ENCODE data around the gene EYA2. TPM values are rescaled to one million over a fixed set of nuclear protein-coding genes. Genes with fewer than 3 reads are reported as not detected.

Gene EYA2
- total RNA-seq, 4 donors from 2014 or later, result 0.60 to 4.0 (median 0.99) TPM

- Histone ChIP-seq H3K27ac (no peak overlapping the region), H3K4me1 (no peaks in the 10 kb centered on the region), H3K27me3 (no peaks in the 10 kb centered on the region), H3K9me3 (peaks cover 0 to 3% (median 0%) of the 10 kb centered on the region in 3 donors), H3K36me3 (no peaks in the 10 kb centered on the region), H3K4me3 (no peak overlapping the region)
- in situ Hi-C loops (cut with MboI; ENCODE audit: low sequenced_read_pairs in 4 of 4) (no loop called here), intact Hi-C loops (cut with DNase I; ENCODE audit: low total_unique reads) (no loop called here)
- no peak for ATAC-seq
- TF ChIP-seq POLR2A (IDR thresholded peaks at IDR 0.05), result no peak
- no peak for DNase-seq
Measured at GRCh38 chr20:47054506-47054905, 159.9 kb downstream of the EYA2 start.

- H3K9me3 ChIP-seq, result peaks cover 0 to 3% (median 0%) of the 10 kb centered on the region in 3 donors
- TF ChIP-seq CTCF (IDR thresholded peaks at IDR 0.05 in 4 of 5, conservative IDR thresholded peaks at IDR 0.05 in 1 of 5) (no peak), POLR2A (IDR thresholded peaks at IDR 0.05) (no peak)
- H3K4me3 ChIP-seq, result no peak overlapping the region
- intact Hi-C loops (cut with DNase I; ENCODE audit: low total_unique reads) (no loop called here), in situ Hi-C loops (cut with MboI; ENCODE audit: low sequenced_read_pairs in 4 of 4) (no loop called here)
- no peaks in the 10 kb centered on the region for H3K4me1 ChIP-seq
- no peaks in the 10 kb centered on the region for H3K27me3 ChIP-seq
- no peak overlapping the region for H3K27ac ChIP-seq
- ATAC-seq, result no peak
- H3K36me3 ChIP-seq, result no peaks in the 10 kb centered on the region
- DNase-seq, result no peak
Measured at GRCh38 chr20:47054945-47055344, 160.3 kb downstream of the EYA2 start.

- Histone ChIP-seq H3K4me3 (no peak overlapping the region), H3K27me3 (no peaks in the 10 kb centered on the region), H3K4me1 (no peaks in the 10 kb centered on the region), H3K36me3 (no peaks in the 10 kb centered on the region), H3K27ac (no peak overlapping the region), H3K9me3 (peaks cover 0 to 3% (median 0%) of the 10 kb centered on the region in 3 donors)
- intact Hi-C loops (cut with DNase I; ENCODE audit: low total_unique reads), result no loop called here
- DNase-seq, result no peak
- in situ Hi-C loops (cut with MboI; ENCODE audit: low sequenced_read_pairs in 4 of 4), result no loop called here
- ATAC-seq, result no peak
- TF ChIP-seq CTCF (IDR thresholded peaks at IDR 0.05 in 4 of 5, conservative IDR thresholded peaks at IDR 0.05 in 1 of 5) (no peak), POLR2A (IDR thresholded peaks at IDR 0.05) (no peak)
Measured at GRCh38 chr20:47055699-47056369, 161.2 kb downstream of the EYA2 start.

GRCh38 chr20:47057661-47058060 lies 163.0 kb downstream of the EYA2 start:
- intact Hi-C loops (cut with DNase I; ENCODE audit: low total_unique reads), result no loop called here
- TF ChIP-seq POLR2A (IDR thresholded peaks at IDR 0.05) (no peak), CTCF (IDR thresholded peaks at IDR 0.05 in 4 of 5, conservative IDR thresholded peaks at IDR 0.05 in 1 of 5) (no peak)
- in situ Hi-C loops (cut with MboI; ENCODE audit: low sequenced_read_pairs in 4 of 4), result no loop called here
- H3K27ac ChIP-seq, result no peak overlapping the region
- no peaks in the 10 kb centered on the region for H3K4me1 ChIP-seq
- peaks cover 0 to 3% (median 0%) of the 10 kb centered on the region in 3 donors for H3K9me3 ChIP-seq
- H3K36me3 ChIP-seq, result no peaks in the 10 kb centered on the region
- H3K27me3 ChIP-seq, result no peaks in the 10 kb centered on the region
- no peak for DNase-seq
- H3K4me3 ChIP-seq, result no peak overlapping the region
- no peak for ATAC-seq

GRCh38 chr20:47058236-47058635 lies 163.6 kb downstream of the EYA2 start:
- peaks cover 0 to 3% (median 0%) of the 10 kb centered on the region in 3 donors for H3K9me3 ChIP-seq
- H3K4me1 ChIP-seq, result no peaks in the 10 kb centered on the region
- no peaks in the 10 kb centered on the region for H3K27me3 ChIP-seq
- H3K4me3 ChIP-seq, result no peak overlapping the region
- intact Hi-C loops (cut with DNase I; ENCODE audit: low total_unique reads) (no loop called here), in situ Hi-C loops (cut with MboI; ENCODE audit: low sequenced_read_pairs in 4 of 4) (no loop called here)
- TF ChIP-seq POLR2A (IDR thresholded peaks at IDR 0.05), result no peak
- no peak for TF ChIP-seq CTCF (IDR thresholded peaks at IDR 0.05 in 4 of 5, conservative IDR thresholded peaks at IDR 0.05 in 1 of 5)
- H3K36me3 ChIP-seq, result no peaks in the 10 kb centered on the region
- no peak overlapping the region for H3K27ac ChIP-seq
- DNase-seq, result no peak
- no peak for ATAC-seq
